GM21390 (cell line): ENCODE results near the gene NR6A1.

Experiments
- ATAC-seq: cut with Tn5 transposase; IDR thresholded peaks from one replicate; pipeline ENCODE4 v1.9.1; 2021; ENCODE audit not compliant: unreplicated experiment

NR6A1 gene

GRCh38 chr9:124730772-124731171 lies 40.3 kb downstream of the NR6A1 start:
- no peak for ATAC-seq

GRCh38 chr9:124726886-124727285 lies 44.2 kb downstream of the NR6A1 start:
- no peak for ATAC-seq

GRCh38 chr9:124725068-124725452 lies 46.1 kb downstream of the NR6A1 start:
- no peak for ATAC-seq

- ATAC-seq, result no peak
Measured at GRCh38 chr9:124724415-124725067, 46.6 kb downstream of the NR6A1 start.

GRCh38 chr9:124723352-124723751 lies 47.8 kb downstream of the NR6A1 start:
- ATAC-seq, result no peak

GRCh38 chr9:124721109-124721906 lies 49.8 kb downstream of the NR6A1 start:
- ATAC-seq, result no peak

- ATAC-seq, result no peak
Measured at GRCh38 chr9:124720429-124721108, 50.5 kb downstream of the NR6A1 start.

- ATAC-seq, result no peak
Measured at GRCh38 chr9:124718928-124719327, 52.2 kb downstream of the NR6A1 start.

GRCh38 chr9:124717597-124717996 lies 53.5 kb downstream of the NR6A1 start:
- ATAC-seq, result no peak

GRCh38 chr9:124716808-124717207 lies 54.3 kb downstream of the NR6A1 start:
- ATAC-seq, result no peak

- no peak for ATAC-seq
Measured at GRCh38 chr9:124710766-124711165, 60.3 kb downstream of the NR6A1 start.

GRCh38 chr9:124709292-124709690 lies 61.8 kb downstream of the NR6A1 start:
- ATAC-seq, result no peak

- no peak for ATAC-seq
Measured at GRCh38 chr9:124708633-124709291, 62.3 kb downstream of the NR6A1 start.

- ATAC-seq, result no peak
Measured at GRCh38 chr9:124708074-124708473, 63.0 kb downstream of the NR6A1 start.

- no peak for ATAC-seq
Measured at GRCh38 chr9:124707666-124708065, 63.4 kb downstream of the NR6A1 start.

GRCh38 chr9:124706685-124707084 lies 64.4 kb downstream of the NR6A1 start:
- ATAC-seq, result no peak

- no peak for ATAC-seq
Measured at GRCh38 chr9:124699575-124699974, 71.5 kb downstream of the NR6A1 start.

GRCh38 chr9:124698265-124698664 lies 72.8 kb downstream of the NR6A1 start:
- ATAC-seq, result no peak

- no peak for ATAC-seq
Measured at GRCh38 chr9:124697326-124698200, 73.5 kb downstream of the NR6A1 start.

GRCh38 chr9:124696101-124696500 lies 75.0 kb downstream of the NR6A1 start:
- ATAC-seq, result no peak
